ENCODE results near the gene TCHP. TPM values are rescaled to one million over a fixed set of nuclear protein-coding genes. Genes with fewer than 3 reads are reported as not detected.
"Not testable (repeated sequence)": the region's sequence is repeated elsewhere in the genome, so short reads cannot be mapped to it uniquely, and the experiment has no call there.

Gene TCHP
- total RNA-seq, 1 donor from 2014 or later, result 27.6 TPM

GRCh38 chr12:109928058-109928656 is 28.1 kb downstream of the TCHP start:
- no peaks in the 10 kb centered on the region for H3K9me3 Mint-ChIP-seq
- peaks cover 4% of the 10 kb centered on the region for H3K36me3 Mint-ChIP-seq (ENCODE audit: low read depth)
- H3K4me3 Mint-ChIP-seq, result no peak overlapping the region
- TF ChIP-seq CTCF (conservative IDR thresholded peaks at IDR 0.05), result no peak
- H3K27me3 Mint-ChIP-seq (ENCODE audit: low read depth), result no peaks in the 10 kb centered on the region
- DNase-seq (ENCODE audit: low read depth, low spot score), result no peak
- no peak overlapping the region for H3K27ac Mint-ChIP-seq (ENCODE audit: unreplicated experiment)
- peaks cover 4% of the 10 kb centered on the region for H3K4me1 Mint-ChIP-seq

- not testable (repeated sequence) for H3K4me3 Mint-ChIP-seq; H3K36me3 Mint-ChIP-seq (ENCODE audit: low read depth); H3K27me3 Mint-ChIP-seq (ENCODE audit: low read depth); DNase-seq (ENCODE audit: low read depth, low spot score); H3K27ac Mint-ChIP-seq (ENCODE audit: unreplicated experiment); H3K9me3 Mint-ChIP-seq; H3K4me1 Mint-ChIP-seq
These were observed 29.3 kb downstream of the TCHP start for GRCh38 chr12:109929326-109929725.

- Mint-ChIP-seq H3K4me3 (no peak overlapping the region), H3K9me3 (no peaks in the 10 kb centered on the region), H3K36me3 (ENCODE audit: low read depth) (peaks cover 8% of the 10 kb centered on the region), H3K27me3 (ENCODE audit: low read depth) (no peaks in the 10 kb centered on the region), H3K4me1 (no peaks in the 10 kb centered on the region), H3K27ac (ENCODE audit: unreplicated experiment) (no peak overlapping the region)
- no peak for TF ChIP-seq CTCF (conservative IDR thresholded peaks at IDR 0.05)
- no peak for DNase-seq (ENCODE audit: low read depth, low spot score)
These were observed 30.1 kb downstream of the TCHP start for GRCh38 chr12:109930028-109930800.

- no peaks in the 10 kb centered on the region for H3K4me1 Mint-ChIP-seq
- H3K27me3 Mint-ChIP-seq (ENCODE audit: low read depth), result no peaks in the 10 kb centered on the region
- H3K4me3 Mint-ChIP-seq, result no peak overlapping the region
- H3K36me3 Mint-ChIP-seq (ENCODE audit: low read depth), result peaks cover 8% of the 10 kb centered on the region
- no peak overlapping the region for H3K27ac Mint-ChIP-seq (ENCODE audit: unreplicated experiment)
- no peak for TF ChIP-seq CTCF (conservative IDR thresholded peaks at IDR 0.05)
- no peak for DNase-seq (ENCODE audit: low read depth, low spot score)
- no peaks in the 10 kb centered on the region for H3K9me3 Mint-ChIP-seq
These were observed 31.1 kb downstream of the TCHP start for GRCh38 chr12:109931143-109931542.

GRCh38 chr12:109932878-109933503 is 32.9 kb downstream of the TCHP start:
- Mint-ChIP-seq H3K27ac (ENCODE audit: unreplicated experiment) (no peak overlapping the region), H3K27me3 (ENCODE audit: low read depth) (no peaks in the 10 kb centered on the region), H3K4me1 (no peaks in the 10 kb centered on the region), H3K36me3 (ENCODE audit: low read depth) (peaks cover 12% of the 10 kb centered on the region), H3K4me3 (no peak overlapping the region), H3K9me3 (no peaks in the 10 kb centered on the region)
- DNase-seq (ENCODE audit: low read depth, low spot score), result no peak
- TF ChIP-seq CTCF (conservative IDR thresholded peaks at IDR 0.05), result no peak

- peaks cover 15% of the 10 kb centered on the region for H3K36me3 Mint-ChIP-seq (ENCODE audit: low read depth)
- no peaks in the 10 kb centered on the region for H3K9me3 Mint-ChIP-seq
- no peak overlapping the region for H3K4me3 Mint-ChIP-seq
These were observed 34.0 kb downstream of the TCHP start for GRCh38 chr12:109934026-109934425.

More at GRCh38 chr12:109934026-109934425, 34.0 kb downstream of the TCHP start:
- no peak for DNase-seq (ENCODE audit: low read depth, low spot score)
- no peak overlapping the region for H3K27ac Mint-ChIP-seq (ENCODE audit: unreplicated experiment)
- TF ChIP-seq CTCF (conservative IDR thresholded peaks at IDR 0.05), result peak; percentile 37
- H3K27me3 Mint-ChIP-seq (ENCODE audit: low read depth), result no peaks in the 10 kb centered on the region
- no peaks in the 10 kb centered on the region for H3K4me1 Mint-ChIP-seq
